HG02610 (cell line): ENCODE results near the gene RAB27B.

Experiments
- ATAC-seq: cut with Tn5 transposase; IDR thresholded peaks from one replicate; pipeline ENCODE4 v1.9.1; 2021; ENCODE audit warnings: mild to moderate bottlenecking, moderate library complexity; ENCODE audit not compliant: unreplicated experiment

Gene RAB27B

DNA sequence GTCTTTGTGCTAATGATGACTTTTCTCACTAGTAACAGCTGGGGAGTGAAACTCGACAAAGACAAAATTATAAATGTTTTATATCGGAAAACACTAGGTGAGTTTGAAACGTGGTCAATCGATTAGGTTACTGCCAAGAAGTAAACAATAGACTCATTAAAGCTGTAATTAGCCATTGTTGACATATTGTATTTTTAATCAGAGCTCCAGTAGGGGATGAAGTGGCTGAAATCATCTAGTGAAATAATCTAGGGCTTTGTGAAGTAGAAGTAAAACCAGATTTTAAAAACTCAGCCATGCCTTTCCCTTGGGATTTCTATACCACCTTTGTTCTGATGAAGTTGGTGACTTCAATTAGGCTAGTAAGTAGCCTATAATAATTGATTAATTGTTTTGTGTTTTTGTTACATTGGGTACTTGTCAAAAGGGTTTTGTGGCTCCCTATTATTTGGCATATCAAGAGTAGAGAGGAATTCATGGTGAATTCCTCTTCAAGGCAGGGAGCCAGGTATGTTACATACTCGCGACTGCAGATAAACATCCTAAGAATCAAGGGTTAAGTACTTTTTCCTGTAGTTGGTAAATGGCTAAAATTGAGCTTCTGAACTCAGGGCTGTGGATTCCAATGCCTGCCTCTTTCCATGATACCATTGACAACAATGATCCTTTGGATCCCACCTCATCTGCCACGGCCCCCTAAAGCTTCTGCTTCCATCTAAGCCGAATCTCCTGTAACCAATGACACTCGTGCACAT lies 31.6 kb downstream of the RAB27B start:
- no peak for ATAC-seq

DNA sequence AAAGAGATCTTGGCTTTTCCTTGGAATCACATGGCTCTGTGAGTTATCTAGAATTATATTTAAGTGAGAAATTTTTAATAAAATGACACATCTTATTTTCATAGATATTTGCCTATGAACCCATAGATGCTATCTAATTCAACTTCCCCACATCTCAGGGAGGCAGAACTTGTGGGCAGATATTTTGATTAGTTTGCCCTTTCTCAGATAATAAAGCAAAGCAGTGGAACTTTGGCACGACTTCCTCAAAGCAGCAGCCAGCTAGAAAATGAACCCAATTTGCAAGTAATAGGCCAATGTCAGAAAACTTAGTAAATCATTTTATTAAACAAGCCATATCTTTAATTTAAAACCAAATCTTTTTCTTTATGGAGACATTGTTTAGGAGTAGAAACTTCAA lies 32.7 kb downstream of the RAB27B start:
- ATAC-seq = no peak

DNA sequence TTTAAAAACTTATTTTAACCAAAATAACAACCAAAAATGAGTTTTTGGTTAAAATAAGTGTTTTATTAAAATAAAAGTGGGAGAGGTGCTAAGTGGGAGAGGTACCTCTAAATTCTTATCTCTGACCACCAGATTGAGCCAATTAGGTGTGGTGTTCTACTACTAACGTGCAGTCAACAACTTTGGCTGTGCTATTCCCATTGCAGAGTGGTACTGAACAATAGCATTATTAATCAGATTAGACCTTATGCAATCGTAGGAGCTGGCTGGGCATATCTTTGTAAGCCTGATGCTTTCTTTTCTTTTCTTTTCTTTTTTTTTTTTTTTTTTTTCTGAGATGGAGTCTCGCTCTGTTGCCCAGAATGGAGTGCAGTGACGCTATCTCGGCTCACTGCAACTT lies 38.9 kb downstream of the RAB27B start:
- no peak for ATAC-seq

DNA sequence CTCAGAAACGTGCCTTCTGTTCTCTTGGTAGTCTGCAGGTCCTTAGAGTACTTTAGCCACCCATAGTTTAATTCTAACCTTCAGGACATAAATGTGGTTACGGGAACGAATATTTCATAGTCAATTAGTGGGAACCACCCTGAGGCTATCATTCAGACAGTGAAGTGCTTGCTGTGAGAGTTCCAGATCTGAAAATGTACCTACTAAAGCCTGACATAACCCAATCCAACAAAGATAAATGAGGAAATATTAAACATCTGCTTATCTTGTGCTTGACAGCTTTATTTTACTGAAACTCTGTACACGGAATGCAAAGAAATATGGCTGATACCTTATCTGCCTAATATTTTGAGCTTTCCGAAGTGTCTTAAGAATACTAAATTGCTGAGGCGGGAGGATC lies 43.0 kb downstream of the RAB27B start:
- no peak for ATAC-seq

DNA sequence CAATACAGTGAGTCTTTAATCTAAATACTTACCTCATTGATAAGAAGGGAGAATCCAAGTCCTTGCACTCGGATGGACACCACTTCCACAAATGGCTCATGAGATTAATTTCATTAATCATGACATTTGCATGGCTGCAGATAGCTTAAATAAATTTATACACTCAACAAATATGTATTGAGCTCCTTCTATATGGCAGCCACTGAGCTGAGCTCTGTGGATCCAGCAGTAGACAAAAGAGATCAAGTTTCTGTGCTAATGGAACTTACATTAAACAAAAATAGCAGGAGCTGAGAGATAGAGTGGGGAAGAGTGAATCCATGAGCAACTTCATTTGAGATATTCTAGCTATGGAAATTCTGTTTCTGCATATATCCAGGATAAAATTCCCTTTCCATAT lies 44.4 kb downstream of the RAB27B start:
- no peak for ATAC-seq

DNA sequence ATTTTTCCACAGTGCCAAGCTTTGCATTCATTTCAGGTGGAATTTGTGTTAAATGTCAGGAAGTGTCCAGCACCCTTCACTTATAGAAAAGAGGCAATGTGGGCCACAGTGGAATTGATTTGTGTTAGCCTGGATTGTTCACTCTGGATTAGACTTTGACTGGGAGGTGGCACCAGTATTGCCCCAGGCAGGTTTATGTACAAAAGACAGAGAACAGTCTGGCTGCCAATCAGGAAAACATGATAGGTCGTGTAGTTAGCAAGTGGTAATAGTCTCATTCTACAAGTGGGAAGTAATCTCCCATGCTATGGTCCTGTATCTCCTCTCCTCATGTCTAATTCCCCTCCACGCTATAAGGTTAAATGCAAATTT lies 45.6 kb downstream of the RAB27B start:
- ATAC-seq = no peak

DNA sequence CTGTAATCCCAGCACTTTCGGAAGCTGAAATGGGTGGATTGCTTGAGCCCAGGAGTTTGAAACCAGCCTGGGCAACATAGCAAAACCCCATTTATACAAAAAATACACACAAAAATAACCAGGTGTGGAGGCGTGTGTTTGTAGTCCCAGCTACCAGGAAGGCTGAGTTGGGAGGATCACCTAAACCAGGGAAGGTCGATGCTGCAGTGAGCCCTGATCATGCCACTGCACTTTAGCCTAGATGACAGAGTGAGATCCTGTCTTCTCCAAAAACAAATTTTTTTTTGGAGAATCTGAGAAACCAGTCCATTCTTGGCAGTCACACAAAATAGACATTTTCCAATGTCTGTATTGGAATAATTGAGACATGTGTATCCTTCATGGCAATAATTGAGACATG lies 46.8 kb downstream of the RAB27B start:
- no peak for ATAC-seq

DNA sequence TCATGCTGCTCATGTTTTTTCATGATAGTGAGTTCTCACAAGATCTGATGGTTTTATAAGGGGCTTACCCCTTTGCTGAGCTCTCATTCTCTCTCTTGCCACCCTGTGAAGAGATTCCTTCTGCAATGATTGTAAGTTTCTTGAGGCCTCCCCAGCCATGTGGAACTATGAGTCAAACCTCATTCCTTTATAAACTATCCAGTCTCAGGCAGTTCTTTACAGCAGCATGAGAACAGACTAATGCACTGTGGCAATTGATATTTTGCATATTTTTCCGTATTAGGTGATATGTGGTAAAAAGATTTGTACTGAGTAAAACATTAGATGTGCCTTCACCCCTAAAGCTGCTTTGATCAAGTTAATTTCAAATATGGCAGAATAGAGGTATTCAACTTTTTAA lies 48.8 kb downstream of the RAB27B start:
- no peak for ATAC-seq

DNA sequence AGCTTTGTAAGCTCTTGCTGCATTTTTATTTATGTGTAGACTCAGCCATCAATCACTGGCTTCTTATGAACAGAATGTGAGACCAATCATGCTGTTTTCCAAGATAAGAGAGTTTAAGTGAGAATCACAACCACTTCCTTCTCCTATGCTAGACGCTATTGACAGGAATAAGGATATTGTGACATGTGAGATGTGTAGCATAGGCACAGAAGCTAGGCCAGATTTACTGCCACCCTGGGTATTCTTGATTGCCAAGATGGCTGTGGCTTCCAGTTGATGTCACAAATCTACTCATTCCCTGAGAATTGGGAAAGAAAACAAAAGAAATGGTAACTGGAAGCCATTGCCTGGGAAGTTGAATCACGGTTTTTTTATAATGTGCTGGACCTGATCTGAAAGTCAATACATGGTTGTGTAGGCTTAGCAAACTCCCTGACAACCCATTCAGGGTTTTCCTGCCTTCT lies 49.9 kb downstream of the RAB27B start:
- no peak for ATAC-seq

DNA sequence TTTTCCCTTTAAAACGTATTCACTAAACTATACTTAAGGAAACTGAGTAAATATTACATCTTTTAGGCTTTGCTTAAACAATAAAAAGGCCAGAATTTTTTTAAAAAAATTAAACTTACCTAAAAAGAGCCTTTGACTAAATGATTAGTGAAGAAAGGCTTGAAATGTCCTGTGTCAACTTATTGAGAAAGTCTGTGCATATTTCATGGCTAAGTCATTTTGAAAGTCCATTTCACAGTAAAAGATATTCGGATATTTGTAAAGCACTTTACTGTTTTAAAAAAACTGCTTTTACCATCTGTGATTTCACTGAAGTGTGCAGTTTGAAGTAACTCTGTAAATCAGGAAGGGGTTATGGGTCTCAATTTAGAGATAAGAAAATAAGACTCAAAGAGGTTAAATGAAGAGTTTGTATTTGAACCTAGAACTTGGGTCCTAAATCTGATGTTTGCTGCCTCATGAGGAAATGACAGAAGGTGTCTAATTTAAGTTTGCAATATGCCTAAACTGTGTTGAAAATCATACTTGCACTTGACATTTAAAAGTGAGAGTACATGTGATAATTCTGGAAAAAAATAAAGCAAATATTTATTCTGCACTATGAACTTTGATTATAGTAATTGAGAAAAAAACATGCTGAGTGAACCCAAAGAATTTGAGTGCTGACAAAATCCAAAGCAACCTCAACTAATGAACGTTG lies 50.5 kb downstream of the RAB27B start:
- ATAC-seq = no peak

DNA sequence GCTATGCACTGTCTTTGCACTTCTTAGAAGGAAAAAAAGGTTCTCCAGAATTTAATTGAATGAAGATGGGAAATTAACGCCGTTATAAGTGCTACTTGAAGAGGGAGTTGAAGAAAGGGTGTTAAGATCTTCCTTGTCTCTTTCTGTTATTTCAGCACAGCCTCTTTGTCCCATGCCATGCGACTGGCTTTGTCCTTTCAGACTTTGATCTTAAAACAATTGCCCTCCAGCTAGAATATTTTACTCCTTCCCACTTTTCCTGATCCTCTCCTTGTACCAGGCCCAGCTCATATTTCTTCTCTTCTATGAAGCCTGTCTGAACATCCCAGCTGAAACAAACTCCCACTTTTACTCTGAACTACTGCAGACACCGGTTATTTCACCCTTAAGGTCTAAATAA lies 51.4 kb downstream of the RAB27B start:
- ATAC-seq = no peak

DNA sequence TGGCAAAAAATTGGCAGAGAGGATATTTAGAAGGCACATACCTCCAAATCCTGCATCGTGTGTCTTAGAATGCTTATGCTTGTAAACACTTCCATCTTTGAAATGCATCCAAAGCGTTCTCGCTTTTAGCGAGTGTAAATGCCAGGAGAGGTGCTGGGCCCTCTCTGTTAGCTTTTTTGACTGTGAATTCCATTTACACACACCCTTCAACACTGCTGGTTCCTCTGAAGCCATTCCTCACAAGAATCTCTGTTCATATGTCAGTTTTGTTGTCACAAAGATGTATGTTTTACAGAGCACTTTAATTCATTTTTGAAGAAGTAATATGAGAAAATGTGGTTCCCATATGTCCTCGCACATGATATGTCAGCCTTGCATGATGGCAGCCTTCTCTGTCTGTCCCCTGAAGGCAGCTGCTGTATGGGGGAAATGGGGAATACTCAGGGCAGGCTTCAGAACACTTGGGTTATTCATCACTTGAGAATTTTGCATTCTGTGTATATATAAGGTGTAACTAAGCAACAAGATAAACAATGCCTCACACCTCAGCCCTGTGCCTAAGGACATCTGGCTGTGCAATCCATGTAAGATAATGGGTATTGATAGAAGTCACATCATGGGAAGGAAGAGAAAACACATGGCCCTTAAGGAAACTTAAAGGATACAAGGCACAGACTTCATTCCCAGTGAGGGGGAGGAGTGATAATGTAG lies 52.3 kb downstream of the RAB27B start:
- ATAC-seq = no peak

DNA sequence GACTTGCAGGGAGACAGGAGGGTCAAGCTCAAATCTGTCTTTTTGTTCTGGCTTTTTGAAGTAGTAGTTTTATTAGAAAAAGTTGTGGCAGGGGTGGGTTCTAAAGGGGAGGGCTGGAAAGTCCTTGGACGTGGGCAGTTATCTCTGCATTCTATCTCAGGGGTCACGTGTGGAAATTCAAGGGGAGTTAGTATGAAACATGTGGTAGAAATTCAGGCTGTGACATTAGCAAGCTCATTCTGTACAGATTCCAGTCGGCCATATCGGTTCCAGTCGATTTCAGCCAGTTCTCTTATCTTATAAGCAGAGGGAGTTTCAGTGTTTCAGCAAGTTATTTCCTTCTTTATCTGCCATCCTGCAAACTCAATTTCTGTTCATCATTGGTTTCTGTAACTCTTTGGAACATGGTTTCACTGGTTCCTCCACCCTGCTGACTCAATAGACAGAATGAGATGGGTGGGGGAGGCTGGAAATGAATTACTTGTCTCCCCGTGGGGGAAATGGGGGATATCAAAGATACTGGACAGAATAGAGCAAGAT lies 53.0 kb downstream of the RAB27B start:
- ATAC-seq = no peak

DNA sequence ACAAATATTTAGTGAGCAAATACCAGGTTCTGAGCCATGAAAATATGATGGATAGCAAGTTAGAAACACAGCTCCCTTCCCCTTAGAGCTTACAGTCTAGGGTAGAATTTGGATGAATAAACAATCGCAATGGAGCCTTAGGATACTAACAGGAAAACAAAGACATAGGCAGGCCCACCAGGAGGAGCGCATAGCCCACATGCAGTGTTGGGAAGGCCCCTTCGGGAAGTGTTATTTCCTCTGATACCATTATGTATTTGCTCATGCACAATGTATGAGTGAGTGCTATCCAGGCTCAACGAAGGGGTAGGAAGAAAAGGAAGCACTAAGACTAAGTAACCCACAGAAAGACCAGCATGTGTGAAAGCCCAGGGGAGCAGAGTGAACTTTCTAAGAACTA lies 54.0 kb downstream of the RAB27B start:
- no peak for ATAC-seq

DNA sequence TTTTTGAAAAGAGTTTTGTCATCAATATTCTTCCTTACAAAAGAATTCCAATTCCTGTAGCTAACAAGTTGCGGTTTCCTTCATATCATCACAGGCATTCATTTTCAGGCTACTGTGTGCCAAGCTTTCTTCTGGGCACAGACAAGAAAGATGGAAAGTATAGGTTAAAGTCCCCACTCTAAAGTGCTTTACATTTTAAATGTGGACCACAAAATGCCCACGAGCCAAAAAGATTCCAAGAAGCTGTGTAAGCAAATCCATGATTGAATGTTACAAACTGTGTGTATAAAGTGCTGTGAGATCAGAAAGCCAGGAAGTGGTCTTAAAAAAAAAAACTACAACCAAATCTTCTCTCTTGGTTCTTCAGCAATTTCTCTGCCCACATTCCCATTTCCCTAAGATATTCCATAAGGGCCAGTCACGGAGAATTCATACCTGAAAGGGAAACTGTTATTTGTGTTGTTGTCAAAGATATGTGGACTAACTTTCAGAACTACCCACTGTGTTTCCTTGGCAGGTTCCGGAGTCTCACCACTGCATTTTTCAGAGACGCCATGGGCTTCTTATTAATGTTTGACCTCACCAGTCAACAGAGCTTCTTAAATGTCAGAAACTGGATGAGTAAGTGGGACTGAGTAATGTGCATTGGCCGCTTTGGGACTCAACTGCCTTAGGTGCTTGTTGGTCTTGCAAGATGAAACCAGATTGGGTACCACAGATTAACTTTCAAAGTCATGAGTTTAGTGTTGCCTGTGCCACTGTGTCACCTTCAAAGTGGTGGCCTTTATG lies 55.7 kb downstream of the RAB27B start:
- no peak for ATAC-seq

DNA sequence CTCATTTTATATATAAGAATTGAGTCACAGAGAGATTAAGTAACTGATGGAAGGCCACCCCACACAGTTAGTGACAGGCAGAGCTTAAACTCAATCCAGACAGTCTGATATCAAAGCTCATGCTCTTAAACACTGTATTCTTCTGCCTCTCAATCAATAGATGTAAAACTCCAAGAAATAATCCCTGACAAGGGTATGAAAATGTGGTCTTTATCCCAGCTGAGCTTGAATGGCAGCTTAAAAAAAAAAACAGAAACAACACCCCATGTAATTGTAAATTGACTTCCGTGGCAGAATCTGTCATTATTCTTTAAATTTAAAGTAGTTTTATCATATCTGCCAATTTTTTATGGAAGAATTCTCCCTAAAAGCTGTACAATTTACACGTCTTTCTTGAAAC lies 60.1 kb downstream of the RAB27B start:
- no peak for ATAC-seq

DNA sequence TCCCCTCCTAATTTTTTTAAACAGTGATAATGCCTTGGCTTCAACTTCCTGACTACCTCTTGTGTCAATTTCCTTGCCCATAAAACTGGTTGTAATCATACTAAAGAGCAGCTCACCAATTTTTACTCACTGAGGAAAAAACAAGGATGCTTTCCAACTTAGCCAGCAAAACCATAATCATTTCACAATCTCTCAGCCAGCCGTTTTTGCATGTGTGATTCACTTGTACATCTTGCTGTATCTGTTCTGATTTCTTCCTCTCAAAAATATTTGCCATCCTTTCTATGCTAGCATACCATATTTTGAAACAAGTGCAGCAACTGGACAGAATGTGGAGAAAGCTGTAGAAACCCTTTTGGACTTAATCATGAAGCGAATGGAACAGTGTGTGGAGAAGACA lies 60.7 kb downstream of the RAB27B start:
- ATAC-seq = no peak

DNA sequence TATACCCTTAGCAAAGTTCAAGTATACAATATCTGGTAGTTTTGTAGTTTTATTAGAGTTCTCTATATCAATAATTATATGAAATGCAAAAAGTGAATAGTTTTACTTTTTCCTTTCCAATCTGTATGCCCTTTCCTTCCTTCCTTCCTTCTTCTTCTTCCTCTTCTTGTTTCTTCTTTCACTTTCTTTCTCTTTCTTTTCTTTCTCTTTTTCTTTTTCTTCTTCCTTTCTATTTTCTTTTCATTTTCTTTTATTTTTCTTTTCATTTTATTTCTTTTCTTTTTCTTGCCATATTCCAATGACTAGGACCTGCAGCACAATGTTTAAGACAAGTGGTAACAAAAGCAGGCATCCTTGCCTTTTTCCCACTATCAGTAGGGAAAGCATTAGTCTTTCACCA lies 71.2 kb downstream of the RAB27B start:
- ATAC-seq = no peak

DNA sequence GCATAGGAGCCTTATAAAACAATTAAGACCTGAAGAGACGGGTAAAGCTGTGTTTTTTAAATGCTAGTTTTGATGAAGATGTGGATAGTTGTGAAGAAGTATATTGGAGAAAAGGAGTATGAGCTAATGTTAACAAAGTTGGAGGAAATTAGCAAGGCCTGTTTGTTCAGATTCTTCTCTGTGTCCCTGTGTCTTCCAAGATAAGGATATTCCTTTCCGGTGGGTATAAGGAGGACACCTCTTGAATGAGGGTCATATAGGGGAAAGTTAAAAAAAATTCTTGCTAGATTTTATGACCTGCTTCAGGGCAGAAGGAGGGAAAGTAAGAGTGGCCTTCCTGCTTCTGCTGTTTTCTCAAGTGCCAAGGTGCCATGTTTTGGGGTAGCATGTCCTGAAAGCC lies 72.0 kb downstream of the RAB27B start:
- ATAC-seq = no peak

DNA sequence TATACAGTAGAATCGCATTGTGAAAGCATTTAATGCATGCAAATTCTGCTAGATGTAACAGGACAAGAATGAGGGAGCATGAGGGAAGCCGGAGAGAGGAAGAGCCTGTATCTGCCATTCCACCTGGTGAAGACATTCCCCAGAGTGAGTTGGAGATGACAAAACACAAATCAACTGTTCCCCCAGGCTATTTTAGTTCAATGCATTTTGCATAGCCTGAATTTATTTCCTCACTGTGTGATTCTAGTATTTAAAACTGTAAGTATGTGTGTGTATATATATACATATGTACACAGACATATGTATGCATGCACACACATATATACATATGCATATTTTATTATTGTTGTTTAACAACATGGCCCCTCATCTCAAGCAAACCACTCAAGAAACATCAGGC lies 76.3 kb downstream of the RAB27B start:
- ATAC-seq = no peak

DNA sequence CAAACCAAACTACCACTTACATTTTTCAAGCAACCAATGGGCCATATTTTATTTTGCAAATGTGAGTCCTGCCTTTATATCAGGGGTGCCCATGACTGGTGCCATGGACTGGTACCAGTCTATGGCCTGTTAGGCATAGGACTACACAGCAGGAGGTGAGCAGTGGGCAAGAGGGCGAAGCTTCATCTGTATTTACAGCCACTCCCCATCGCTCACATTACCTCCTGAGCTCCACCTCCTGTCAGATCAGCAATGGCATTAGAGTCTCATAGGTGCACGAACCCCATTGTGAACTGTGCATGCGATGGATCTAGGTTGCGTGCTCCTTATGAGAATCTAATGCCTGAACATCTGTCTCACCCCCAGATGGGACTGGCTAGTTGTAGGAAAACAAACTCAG lies 77.4 kb downstream of the RAB27B start:
- ATAC-seq = no peak
